ENCODE results near the gene ARID3C. TPM values are rescaled to one million over a fixed set of nuclear protein-coding genes. Genes with fewer than 3 reads are reported as not detected.

ARID3C gene
- total RNA-seq, 2 donors from 2014 or later: not detected

GRCh38 chr9:34612788-34613390 is 16.0 kb downstream of the ARID3C start:
- H3K27ac ChIP-seq: peak overlapping the region in 2 of 4 donors; percentile 55 to 75
- 1 to 2% methylated on average over 15 of the region's 15 CpGs for WGBS, 2 donors
- peaks cover 5 to 12% of the 10 kb centered on the region in 2 donors for H3K36me3 ChIP-seq (replicated peaks in 1 of 2; ENCODE audit: insufficient read depth in 1 of 2, low read depth in 2 of 2)
- ATAC-seq (peak; percentile 70), DNase-seq (peak; percentile 77 to 82 (median 81))
- H3K4me1 ChIP-seq: peaks cover 24% of the 10 kb centered on the region
- TF ChIP-seq POLR2A (IDR thresholded peaks at IDR 0.05) (no peak), CTCF (IDR thresholded peaks at IDR 0.05) (peak; percentile 75 to 87 (median 83))
- peak overlapping the region in 1 of 2 donors; percentile 37 for H3K4me3 ChIP-seq
- no peaks in the 10 kb centered on the region for H3K9me3 ChIP-seq
- intact Hi-C loops (cut with DNase I): no loop called here
- no peaks in the 10 kb centered on the region for H3K27me3 ChIP-seq

GRCh38 chr9:34611811-34612787 is 16.8 kb downstream of the ARID3C start, which contains the start of gene RPP25L:
Gene RPP25L, minus strand, starts transcription at chr9:34612097. Its CDS starts 801 bp downstream, at chr9:34611296.
- Histone ChIP-seq H3K4me3 (peak within 1 kb of the TSS; percentile 37 to 57), H3K4me1 (peaks cover 24% of the 10 kb centered on the region), H3K27ac (peak within 1 kb of the TSS; percentile 55 to 75 (median 62)), H3K9me3 (no peaks in the 10 kb centered on the region), H3K36me3 (replicated peaks in 1 of 2; ENCODE audit: insufficient read depth in 1 of 2, low read depth in 2 of 2) (peaks cover 0 to 6% of the 10 kb centered on the region in 2 donors), H3K27me3 (no peaks in the 10 kb centered on the region)
- ATAC-seq: peak; percentile 97
- intact Hi-C loops (cut with DNase I): no loop called here
- 0% methylated on average over 27 to 77 of the region's 77 CpGs for WGBS, 2 donors
- DNase-seq: peak; percentile 79 to 92 (median 88)
- TF ChIP-seq CTCF (IDR thresholded peaks at IDR 0.05): no peak
- peak; percentile 72 to 84 (median 75) for TF ChIP-seq POLR2A (IDR thresholded peaks at IDR 0.05)

DNA sequence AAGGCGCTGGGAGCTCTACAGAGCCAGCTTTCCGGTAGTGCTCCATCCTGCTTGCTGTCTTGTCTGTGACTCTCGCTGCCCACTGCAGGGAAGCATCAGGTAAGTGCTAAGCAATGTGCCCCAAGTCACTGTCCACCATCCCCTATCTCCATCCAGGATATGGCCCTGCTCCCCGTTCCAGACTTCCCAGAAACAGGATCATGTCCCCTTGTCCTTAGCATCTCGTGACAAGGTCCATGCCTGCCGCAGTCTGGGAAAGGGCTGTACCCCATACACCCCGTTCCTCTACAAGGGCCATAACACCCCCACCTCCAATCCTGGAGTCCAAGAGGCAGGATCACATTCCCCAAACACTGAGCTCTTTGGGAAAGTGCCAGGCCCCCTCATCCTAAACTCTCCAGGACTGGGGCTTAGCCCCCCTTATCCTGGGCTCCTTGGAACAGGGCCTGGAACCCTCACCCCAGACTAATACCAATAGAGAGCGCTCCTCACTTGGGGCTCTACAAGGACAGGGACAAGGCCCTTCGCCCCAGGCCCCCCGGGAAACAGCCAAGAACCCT is 17.5 kb downstream of the ARID3C start:
- DNase-seq (peak in 1 of 4 donors; percentile 36), ATAC-seq (peak; percentile 15)
- intact Hi-C loops (cut with DNase I): no loop called here
- TF ChIP-seq CTCF (IDR thresholded peaks at IDR 0.05): no peak
- TF ChIP-seq POLR2A (IDR thresholded peaks at IDR 0.05): no peak
- no peaks in the 10 kb centered on the region for H3K9me3 ChIP-seq
- peak overlapping the region; percentile 37 to 57 for H3K4me3 ChIP-seq
- 46 to 59% methylated on average over 8 to 10 of the region's 10 CpGs for WGBS, 2 donors
- peak overlapping the region; percentile 55 to 75 (median 62) for H3K27ac ChIP-seq
- H3K4me1 ChIP-seq: peaks cover 24% of the 10 kb centered on the region
- no peaks in the 10 kb centered on the region for H3K27me3 ChIP-seq
- peaks cover 0 to under 1% of the 10 kb centered on the region in 2 donors for H3K36me3 ChIP-seq (replicated peaks in 1 of 2; ENCODE audit: insufficient read depth in 1 of 2, low read depth in 2 of 2)

DNA sequence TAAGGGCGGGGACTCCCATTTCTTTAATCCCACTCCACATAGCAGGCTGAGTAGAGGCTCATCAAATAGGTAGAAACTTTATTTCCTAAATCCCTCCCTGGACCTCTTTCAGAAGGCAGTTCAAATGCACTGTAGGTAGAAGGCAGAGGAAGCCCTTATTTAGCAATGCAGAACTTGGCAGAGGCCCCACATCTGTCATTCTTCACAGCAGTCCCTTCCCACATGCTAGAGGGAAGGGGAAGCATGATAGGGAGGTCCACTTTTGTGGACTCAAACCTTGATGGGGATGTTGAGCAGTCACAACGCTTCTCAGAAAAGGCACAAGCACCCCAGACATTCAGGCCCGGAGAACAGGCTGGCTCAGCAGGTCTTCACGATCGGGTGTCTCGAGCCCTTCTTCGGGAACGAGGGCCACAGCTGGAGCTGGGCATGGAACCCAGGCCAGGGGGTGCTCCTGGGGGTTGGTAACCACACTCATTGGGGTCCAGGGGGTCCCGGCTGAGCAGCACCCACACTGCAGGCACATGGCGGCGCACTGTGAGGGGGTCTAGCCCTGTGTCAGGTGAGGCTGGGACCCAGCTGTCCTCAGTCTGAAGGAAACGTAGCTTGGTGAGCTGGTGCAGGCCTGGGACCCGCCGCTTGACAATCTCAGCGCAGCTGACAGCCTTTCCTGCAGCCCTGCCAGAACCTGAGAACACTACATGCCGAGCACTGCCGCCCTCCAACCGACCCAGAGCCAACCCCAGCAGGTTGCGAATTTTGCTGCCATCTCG is 18.2 kb downstream of the ARID3C start:
- H3K27me3 ChIP-seq: no peaks in the 10 kb centered on the region
- 93% methylated on average over 3 to 20 of the region's 20 CpGs for WGBS, 2 donors
- DNase-seq (peak in 1 of 4 donors; percentile 32), ATAC-seq (no peak)
- no peak overlapping the region for H3K4me3 ChIP-seq
- H3K4me1 ChIP-seq: peaks cover 24% of the 10 kb centered on the region
- no peaks in the 10 kb centered on the region for H3K36me3 ChIP-seq (replicated peaks in 1 of 2; ENCODE audit: insufficient read depth in 1 of 2, low read depth in 2 of 2)
- H3K27ac ChIP-seq: no peak overlapping the region
- intact Hi-C loops (cut with DNase I): no loop called here
- TF ChIP-seq CTCF (IDR thresholded peaks at IDR 0.05): no peak
- TF ChIP-seq POLR2A (IDR thresholded peaks at IDR 0.05): no peak
- no peaks in the 10 kb centered on the region for H3K9me3 ChIP-seq

Data from body of pancreas (tissue), 4 donors.